HG03439 (cell line): Measurements from ENCODE around the gene SELENON.

Experiments
- ATAC-seq: cut with Tn5 transposase; IDR thresholded peaks from one replicate; pipeline ENCODE4 v1.9.1; 2021; ENCODE audit warnings: mild to moderate bottlenecking, moderate library complexity; ENCODE audit not compliant: unreplicated experiment

SELENON gene, protein sequence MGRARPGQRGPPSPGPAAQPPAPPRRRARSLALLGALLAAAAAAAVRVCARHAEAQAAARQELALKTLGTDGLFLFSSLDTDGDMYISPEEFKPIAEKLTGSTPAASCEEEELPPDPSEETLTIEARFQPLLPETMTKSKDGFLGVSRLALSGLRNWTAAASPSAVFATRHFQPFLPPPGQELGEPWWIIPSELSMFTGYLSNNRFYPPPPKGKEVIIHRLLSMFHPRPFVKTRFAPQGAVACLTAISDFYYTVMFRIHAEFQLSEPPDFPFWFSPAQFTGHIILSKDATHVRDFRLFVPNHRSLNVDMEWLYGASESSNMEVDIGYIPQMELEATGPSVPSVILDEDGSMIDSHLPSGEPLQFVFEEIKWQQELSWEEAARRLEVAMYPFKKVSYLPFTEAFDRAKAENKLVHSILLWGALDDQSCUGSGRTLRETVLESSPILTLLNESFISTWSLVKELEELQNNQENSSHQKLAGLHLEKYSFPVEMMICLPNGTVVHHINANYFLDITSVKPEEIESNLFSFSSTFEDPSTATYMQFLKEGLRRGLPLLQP

GRCh38 chr1:25799935-25800702 lies at the start of gene SELENON:
TSS of gene SELENON (plus strand) at chr1:25800193. CDS start at chr1:25800231, 38 bp downstream.
- no peak for ATAC-seq

- ATAC-seq = no peak
These were observed 48.9 kb upstream of the SELENON start for GRCh38 chr1:25750923-25751605.

DNA sequence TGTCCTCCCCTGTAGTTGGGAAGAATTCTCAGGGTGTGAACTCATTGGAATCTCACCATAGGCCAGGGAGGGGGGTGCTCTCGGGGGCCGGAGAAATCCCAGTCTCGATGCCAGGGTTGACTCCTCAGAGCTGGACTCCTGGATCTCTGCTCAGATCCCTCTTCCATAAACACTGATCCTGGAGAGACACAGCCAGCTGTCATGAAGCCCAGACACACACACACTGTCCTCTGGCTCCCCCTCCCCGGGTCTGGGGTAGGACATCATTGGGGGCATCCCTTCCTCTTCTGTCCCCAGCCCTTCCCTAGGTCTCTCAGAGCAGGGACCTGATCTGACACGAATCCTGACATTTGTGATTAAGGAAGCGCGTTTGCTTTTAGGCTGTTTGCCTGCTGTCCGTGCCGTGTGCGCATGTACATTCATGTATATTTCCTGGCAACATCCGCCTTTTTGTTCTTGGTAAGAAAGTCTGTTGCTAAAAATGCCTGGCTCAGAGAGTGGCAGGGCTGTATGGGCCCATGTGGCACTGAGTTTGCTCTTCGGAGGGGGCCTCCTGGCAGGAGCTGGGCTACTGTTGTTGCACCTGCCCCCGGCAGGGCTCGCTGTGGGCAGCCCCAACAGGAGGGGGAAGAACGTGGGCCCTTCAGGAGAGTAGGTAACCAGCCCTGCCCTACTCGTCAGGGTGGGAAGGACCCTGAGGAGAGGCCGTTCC lies 45.4 kb upstream of the SELENON start:
- ATAC-seq = no peak

- no peak for ATAC-seq
These were observed 44.4 kb upstream of the SELENON start for GRCh38 chr1:25755475-25756125.

GRCh38 chr1:25756215-25756614 lies 43.8 kb upstream of the SELENON start:
- no peak for ATAC-seq

GRCh38 chr1:25757151-25757845 lies 42.7 kb upstream of the SELENON start:
- no peak for ATAC-seq

DNA sequence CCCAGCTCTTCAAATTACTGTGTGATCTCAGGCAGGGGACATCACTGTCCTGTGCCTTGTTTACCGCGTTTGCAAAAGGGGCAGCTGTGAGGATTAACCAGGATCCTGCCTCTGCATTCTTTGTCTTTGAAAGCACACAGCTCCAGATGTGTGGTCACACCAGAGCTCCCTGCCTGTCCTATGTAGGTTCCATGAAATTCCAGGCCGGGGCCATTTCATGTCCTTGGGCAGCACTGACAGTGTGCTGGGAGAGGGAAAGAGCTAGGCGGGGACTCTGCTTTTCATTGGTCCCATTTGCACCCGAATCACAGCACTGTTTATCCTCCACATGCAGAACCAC lies 42.2 kb upstream of the SELENON start:
- no peak for ATAC-seq

- ATAC-seq = no peak
These were observed 41.4 kb upstream of the SELENON start for GRCh38 chr1:25758466-25759070.

DNA sequence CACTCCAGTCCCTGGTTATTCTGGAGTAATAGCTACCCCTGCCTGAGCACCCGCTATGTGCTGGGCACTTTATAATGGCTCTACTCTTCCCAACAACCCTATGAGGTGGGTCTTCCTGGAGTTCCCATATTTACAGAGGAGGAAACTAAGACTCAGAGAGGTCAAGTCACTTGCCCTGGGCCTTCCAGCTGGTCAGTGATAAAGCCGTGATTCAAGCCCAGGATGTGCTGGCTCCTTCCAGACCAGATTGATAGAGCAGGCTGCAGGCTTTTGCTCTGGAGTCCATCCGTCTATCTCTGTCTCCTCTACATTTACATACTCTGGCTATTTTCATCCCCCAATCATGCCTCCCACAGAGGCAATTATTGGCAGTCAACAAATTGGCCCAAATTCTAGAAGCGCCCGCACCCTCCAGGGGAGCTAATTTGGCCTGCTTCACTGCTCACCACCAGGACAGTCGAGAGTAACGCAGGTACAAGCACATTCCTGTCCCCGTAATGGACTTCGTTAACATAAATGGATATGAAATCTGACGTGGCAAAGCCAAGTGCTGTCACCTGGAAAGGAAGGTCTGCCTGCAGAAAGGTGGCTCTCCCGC lies 39.8 kb upstream of the SELENON start:
- ATAC-seq = no peak

GRCh38 chr1:25760871-25761270 lies 39.1 kb upstream of the SELENON start:
- no peak for ATAC-seq

DNA sequence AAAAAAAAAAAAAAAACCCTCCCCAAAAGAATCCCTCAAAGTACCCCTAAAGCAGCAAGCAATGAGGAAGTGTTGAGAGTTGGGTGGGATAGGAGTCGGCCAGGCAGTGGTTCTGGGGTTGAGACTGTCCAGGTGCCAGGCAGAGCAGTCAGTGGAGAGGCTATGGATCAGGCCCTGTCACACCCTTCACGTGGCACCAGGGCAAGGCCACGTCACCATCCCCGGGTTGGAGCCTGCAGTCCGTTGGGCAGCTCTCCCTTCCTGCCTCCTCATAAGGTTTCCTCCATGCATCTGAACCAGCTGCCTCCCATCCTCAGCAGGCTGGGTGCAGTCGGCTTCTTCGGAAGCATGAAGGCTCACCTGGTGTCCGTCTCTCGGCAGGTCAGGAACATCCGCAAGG lies 36.5 kb upstream of the SELENON start:
- ATAC-seq = no peak

GRCh38 chr1:25765136-25765922 lies 34.7 kb upstream of the SELENON start:
- ATAC-seq = no peak

GRCh38 chr1:25765923-25766589 lies 33.9 kb upstream of the SELENON start:
- ATAC-seq = no peak

GRCh38 chr1:25766721-25767436 lies 33.1 kb upstream of the SELENON start:
- ATAC-seq = no peak

DNA sequence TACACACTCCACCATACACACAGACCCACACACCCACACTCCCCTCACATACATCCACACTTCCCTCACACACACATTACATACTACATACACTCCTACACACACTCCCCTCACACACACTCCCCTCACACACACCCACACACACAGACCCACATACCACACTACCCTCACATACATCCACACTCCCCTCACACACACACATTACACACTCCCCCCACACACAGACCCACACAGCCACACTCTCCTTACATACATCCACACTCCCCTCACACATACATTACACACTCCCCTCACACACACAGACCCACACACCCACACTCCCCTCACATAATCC lies 32.6 kb upstream of the SELENON start:
- no peak for ATAC-seq

DNA sequence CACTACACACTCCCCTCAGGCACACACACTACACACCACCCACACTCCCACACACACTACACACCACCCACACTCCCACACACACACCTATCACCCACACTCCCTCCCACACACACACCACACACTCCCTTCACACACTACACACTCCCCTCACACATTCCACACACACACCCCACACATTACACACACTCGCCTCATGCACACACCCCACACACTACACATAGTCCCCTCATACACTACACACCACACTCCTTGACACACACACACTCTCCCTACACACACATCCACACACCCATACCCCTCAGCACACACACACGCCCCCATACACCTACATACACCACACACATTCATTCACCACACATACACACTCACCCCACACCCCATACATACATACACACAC lies 31.0 kb upstream of the SELENON start:
- ATAC-seq = no peak
